K562 (cell line): ENCODE data around the gene MRPL42. TPM values are rescaled to one million over a fixed set of nuclear protein-coding genes. Genes with fewer than 3 reads are reported as not detected.

Source experiments
- CHD1 ChIP-seq: fragments of 200-600 bp; sonication (generic); IDR thresholded peaks from one replicate; pipeline ENCODE4 v1.6.1; 2012; ENCODE audit warnings: mild to moderate bottlenecking, moderate library complexity, low read length, inconsistent platforms
- CXXC5 ChIP-seq: fragments of 250-450 bp; sonication (Bioruptor Pico); IDR thresholded peaks from 2 replicates; pipeline ENCODE4 v1.8.0; 2022; ENCODE audit warnings: inconsistent platforms, mild to moderate bottlenecking, moderate library complexity
- HIVEP1 ChIP-seq: fragments of 250-450 bp; sonication (Bioruptor Pico); IDR thresholded peaks from 2 replicates; pipeline ENCODE4 v1.4.0; 2020; ENCODE audit warnings: mild to moderate bottlenecking
- HNRNPLL ChIP-seq: fragments of 200-400 bp; formaldehyde crosslinking; IDR thresholded peaks from 2 replicates; pipeline ENCODE4 v1.6.1; 2017; ENCODE audit warnings: low read length, low read depth, mild to moderate bottlenecking; ENCODE audit not compliant: poor library complexity, severe bottlenecking
- RBM15 ChIP-seq: fragments of 200-400 bp; formaldehyde crosslinking; IDR thresholded peaks from 2 replicates; pipeline ENCODE4 v1.6.1; 2018; ENCODE audit warnings: mild to moderate bottlenecking, low read length, moderate library complexity; ENCODE audit not compliant: insufficient read depth
- RBM39 ChIP-seq: fragments of 200-400 bp; formaldehyde crosslinking; optimal IDR thresholded peaks from 2 replicates; pipeline ENCODE3; 2018; ENCODE audit warnings: low read depth, low read length
- SUPT5H ChIP-seq: fragments of 450-650 bp; IDR thresholded peaks from 2 replicates; pipeline ENCODE4 v1.6.1; 2016
- ZNF239 ChIP-seq: fragments of 250-450 bp; sonication (Bioruptor Pico); IDR thresholded peaks from 2 replicates; pipeline ENCODE4 v1.4.0; 2020; ENCODE audit warnings: mild to moderate bottlenecking
- ZNF586 ChIP-seq: fragments of 450-650 bp; formaldehyde crosslinking; conservative IDR thresholded peaks from 2 replicates; pipeline ENCODE4 v1.4.0; 2020; ENCODE audit warnings: mild to moderate bottlenecking, moderate library complexity
- polyA plus RNA-seq, 8 experiments: library from polyadenylated mRNA; depleted of rRNA in 4 of 8; stranded (reverse) in 5 of 8; unstranded in 3 of 8; fragments of >200 nt; fragmentation: Nextera tagmentation in 2 of 8; fragmentation: Illumina TruSeq in 1 of 8; extraction: Ambion mirVana in 2 of 8; extraction: Trizol in 1 of 8; gene quantifications; 2 replicates each; pipeline versions ENCODE4 v1.2.1 to v1.2.3, GENCODE V29; 2011 to 2014; ENCODE audit warnings: inconsistent platforms in 1 of 8, missing spikeins in 1 of 8
- total RNA-seq, 7 experiments: library from RNA; depleted of rRNA in 6 of 7; stranded (reverse); fragments of >200 nt in 6 of 7; fragmentation: Illumina TruSeq in 2 of 7; extraction: Trizol in 2 of 7; gene quantifications; 2 replicates each; pipeline versions ENCODE4 v1.2.1 to v1.2.3, GENCODE V29; 2011 to 2021; ENCODE audit warnings: low replicate concordance in 1 of 7
- TF ChIP-seq, protein P1 (sequence below): fragments of 200-600 bp; sonication (generic); IDR thresholded peaks from one replicate; pipeline ENCODE4 v1.6.1; 2012; ENCODE audit warnings: mild to moderate bottlenecking, low read depth, low read length, inconsistent platforms
- TF ChIP-seq, protein P2 (sequence below): sonication (generic); formaldehyde crosslinking; IDR thresholded peaks from 2 replicates; pipeline ENCODE4 v1.9.0; 2022; ENCODE audit warnings: mild to moderate bottlenecking, missing genetic modification reagents
- TF ChIP-seq, protein P3 (sequence below): fragments of 450-650 bp; IDR thresholded peaks from 2 replicates; pipeline ENCODE4 v1.6.1; 2017; ENCODE audit warnings: antibody characterized with exemption
- TF ChIP-seq, protein P4 (sequence below): fragments of 250-450 bp; sonication (Bioruptor Pico); IDR thresholded peaks from 2 replicates; pipeline ENCODE4 v1.8.0; 2021; ENCODE audit warnings: moderate library complexity, mild to moderate bottlenecking, inconsistent platforms

The MRPL42 gene
- total and polyA plus RNA-seq, 9 of the 15 experiments (the other 6 are each of a cell fraction or from before 2014, with no cell fraction given): 104 to 806 (median 218) TPM

DNA sequence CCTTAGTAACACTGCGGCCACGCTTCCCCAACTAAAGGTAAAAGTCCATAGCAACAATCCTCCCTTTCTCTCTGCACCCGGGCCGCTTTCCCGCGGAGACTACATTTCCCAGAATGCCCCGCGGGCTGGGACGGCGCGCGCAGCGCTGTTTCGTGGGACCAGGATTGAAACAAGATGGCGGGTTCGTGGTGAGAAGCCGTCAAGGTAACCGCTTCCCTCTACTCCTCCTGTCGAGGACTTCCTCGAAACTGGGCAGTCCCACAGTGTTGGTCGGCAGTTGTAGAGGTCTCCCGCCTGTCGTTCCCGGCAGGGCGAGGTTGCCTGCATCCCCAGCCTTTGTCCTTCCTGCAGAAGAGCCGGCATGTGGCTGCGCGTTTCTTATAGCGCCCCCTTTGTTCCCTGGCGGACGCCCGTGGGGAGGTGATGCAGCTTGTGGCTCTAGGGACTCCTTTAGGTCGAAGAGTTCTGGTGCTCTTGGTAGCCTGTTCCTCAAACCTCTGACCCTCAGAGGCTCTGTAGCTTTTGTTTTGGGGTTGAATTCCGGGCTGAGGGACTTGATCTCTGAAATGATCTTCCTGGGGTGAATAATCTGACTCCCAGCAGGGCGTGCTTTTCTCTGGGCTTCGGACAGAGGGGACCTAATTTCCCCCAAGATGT is at the start of gene MRPL42 (continued):
- TF ChIP-seq, protein P1, sequence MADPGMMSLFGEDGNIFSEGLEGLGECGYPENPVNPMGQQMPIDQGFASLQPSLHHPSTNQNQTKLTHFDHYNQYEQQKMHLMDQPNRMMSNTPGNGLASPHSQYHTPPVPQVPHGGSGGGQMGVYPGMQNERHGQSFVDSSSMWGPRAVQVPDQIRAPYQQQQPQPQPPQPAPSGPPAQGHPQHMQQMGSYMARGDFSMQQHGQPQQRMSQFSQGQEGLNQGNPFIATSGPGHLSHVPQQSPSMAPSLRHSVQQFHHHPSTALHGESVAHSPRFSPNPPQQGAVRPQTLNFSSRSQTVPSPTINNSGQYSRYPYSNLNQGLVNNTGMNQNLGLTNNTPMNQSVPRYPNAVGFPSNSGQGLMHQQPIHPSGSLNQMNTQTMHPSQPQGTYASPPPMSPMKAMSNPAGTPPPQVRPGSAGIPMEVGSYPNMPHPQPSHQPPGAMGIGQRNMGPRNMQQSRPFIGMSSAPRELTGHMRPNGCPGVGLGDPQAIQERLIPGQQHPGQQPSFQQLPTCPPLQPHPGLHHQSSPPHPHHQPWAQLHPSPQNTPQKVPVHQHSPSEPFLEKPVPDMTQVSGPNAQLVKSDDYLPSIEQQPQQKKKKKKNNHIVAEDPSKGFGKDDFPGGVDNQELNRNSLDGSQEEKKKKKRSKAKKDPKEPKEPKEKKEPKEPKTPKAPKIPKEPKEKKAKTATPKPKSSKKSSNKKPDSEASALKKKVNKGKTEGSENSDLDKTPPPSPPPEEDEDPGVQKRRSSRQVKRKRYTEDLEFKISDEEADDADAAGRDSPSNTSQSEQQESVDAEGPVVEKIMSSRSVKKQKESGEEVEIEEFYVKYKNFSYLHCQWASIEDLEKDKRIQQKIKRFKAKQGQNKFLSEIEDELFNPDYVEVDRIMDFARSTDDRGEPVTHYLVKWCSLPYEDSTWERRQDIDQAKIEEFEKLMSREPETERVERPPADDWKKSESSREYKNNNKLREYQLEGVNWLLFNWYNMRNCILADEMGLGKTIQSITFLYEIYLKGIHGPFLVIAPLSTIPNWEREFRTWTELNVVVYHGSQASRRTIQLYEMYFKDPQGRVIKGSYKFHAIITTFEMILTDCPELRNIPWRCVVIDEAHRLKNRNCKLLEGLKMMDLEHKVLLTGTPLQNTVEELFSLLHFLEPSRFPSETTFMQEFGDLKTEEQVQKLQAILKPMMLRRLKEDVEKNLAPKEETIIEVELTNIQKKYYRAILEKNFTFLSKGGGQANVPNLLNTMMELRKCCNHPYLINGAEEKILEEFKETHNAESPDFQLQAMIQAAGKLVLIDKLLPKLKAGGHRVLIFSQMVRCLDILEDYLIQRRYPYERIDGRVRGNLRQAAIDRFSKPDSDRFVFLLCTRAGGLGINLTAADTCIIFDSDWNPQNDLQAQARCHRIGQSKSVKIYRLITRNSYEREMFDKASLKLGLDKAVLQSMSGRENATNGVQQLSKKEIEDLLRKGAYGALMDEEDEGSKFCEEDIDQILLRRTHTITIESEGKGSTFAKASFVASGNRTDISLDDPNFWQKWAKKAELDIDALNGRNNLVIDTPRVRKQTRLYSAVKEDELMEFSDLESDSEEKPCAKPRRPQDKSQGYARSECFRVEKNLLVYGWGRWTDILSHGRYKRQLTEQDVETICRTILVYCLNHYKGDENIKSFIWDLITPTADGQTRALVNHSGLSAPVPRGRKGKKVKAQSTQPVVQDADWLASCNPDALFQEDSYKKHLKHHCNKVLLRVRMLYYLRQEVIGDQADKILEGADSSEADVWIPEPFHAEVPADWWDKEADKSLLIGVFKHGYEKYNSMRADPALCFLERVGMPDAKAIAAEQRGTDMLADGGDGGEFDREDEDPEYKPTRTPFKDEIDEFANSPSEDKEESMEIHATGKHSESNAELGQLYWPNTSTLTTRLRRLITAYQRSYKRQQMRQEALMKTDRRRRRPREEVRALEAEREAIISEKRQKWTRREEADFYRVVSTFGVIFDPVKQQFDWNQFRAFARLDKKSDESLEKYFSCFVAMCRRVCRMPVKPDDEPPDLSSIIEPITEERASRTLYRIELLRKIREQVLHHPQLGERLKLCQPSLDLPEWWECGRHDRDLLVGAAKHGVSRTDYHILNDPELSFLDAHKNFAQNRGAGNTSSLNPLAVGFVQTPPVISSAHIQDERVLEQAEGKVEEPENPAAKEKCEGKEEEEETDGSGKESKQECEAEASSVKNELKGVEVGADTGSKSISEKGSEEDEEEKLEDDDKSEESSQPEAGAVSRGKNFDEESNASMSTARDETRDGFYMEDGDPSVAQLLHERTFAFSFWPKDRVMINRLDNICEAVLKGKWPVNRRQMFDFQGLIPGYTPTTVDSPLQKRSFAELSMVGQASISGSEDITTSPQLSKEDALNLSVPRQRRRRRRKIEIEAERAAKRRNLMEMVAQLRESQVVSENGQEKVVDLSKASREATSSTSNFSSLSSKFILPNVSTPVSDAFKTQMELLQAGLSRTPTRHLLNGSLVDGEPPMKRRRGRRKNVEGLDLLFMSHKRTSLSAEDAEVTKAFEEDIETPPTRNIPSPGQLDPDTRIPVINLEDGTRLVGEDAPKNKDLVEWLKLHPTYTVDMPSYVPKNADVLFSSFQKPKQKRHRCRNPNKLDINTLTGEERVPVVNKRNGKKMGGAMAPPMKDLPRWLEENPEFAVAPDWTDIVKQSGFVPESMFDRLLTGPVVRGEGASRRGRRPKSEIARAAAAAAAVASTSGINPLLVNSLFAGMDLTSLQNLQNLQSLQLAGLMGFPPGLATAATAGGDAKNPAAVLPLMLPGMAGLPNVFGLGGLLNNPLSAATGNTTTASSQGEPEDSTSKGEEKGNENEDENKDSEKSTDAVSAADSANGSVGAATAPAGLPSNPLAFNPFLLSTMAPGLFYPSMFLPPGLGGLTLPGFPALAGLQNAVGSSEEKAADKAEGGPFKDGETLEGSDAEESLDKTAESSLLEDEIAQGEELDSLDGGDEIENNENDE: no peak
- TF ChIP-seq ZNF586 (CRISPR knock-in tag) (no peak), CXXC5 (CRISPR knock-in tag) (peak; percentile 84), ZNF239 (peak; percentile 38; the same call in 1 of the 2 replicates), SUPT5H (peak; percentile 96), RBM39 (no peak), CHD1 (peak; percentile 55), HNRNPLL (peak; percentile 34), HIVEP1 (CRISPR knock-in tag) (0 out of 2 replicates have a peak, but pooled peaks have one; percentile 70), RBM15 (no peak)
- TF ChIP-seq, protein P2, sequence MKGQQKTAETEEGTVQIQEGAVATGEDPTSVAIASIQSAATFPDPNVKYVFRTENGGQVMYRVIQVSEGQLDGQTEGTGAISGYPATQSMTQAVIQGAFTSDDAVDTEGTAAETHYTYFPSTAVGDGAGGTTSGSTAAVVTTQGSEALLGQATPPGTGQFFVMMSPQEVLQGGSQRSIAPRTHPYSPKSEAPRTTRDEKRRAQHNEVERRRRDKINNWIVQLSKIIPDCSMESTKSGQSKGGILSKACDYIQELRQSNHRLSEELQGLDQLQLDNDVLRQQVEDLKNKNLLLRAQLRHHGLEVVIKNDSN (CRISPR knock-in tag): peak; percentile 50
- TF ChIP-seq, protein P3, sequence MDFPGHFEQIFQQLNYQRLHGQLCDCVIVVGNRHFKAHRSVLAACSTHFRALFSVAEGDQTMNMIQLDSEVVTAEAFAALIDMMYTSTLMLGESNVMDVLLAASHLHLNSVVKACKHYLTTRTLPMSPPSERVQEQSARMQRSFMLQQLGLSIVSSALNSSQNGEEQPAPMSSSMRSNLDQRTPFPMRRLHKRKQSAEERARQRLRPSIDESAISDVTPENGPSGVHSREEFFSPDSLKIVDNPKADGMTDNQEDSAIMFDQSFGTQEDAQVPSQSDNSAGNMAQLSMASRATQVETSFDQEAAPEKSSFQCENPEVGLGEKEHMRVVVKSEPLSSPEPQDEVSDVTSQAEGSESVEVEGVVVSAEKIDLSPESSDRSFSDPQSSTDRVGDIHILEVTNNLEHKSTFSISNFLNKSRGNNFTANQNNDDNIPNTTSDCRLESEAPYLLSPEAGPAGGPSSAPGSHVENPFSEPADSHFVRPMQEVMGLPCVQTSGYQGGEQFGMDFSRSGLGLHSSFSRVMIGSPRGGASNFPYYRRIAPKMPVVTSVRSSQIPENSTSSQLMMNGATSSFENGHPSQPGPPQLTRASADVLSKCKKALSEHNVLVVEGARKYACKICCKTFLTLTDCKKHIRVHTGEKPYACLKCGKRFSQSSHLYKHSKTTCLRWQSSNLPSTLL: no peak
- TF ChIP-seq, protein P4, sequence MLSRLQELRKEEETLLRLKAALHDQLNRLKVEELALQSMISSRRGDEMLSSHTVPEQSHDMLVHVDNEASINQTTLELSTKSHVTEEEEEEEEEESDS (CRISPR knock-in tag): no peak
